ENCODE measurements around the gene TOMM5.

DNA sequence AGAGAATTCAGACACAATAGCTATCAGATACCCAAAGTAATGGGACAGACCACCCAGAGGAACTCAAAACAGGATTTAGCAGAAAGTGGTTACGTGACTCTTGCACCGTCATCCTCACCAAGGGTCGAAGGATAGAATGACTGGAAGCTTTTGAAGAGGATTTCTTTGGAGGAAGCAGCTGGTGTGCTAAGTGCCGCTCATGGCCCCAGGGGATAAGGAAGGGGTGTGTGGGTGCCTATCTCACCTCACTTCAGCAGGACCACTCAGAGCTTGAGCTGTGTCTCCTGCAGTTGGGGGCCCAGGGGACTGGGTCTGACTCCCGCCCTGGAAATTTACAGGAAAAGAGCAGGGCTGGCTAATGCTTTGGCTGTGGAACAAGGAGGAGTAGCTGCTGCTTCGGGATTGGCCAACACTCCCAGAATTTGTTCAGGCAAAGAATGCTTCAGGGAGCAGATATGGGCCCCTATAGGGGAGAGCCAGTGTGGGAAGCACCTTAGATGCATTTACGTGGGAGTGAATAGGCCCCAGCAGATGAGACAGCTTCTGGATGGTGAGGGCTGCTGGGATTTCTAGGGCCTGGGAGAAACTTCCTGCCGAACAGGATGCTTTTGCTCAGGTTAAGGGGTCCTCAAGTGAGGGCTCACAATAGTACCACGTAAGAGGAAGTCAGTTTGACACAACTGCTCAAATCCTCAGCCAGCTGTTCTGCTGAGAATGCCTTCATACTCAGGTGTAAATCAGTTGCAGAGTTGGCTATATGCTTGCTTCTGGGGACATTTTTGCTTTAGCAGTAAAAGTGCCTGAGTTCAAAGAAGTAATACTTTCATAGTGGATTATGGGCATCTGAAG is 29.1 kb upstream of the TOMM5 start:
- TF ChIP-seq POLR2AphosphoS5 (IDR thresholded peaks at IDR 0.05; ENCODE audit: low read depth, low read length) = no peak
- TF ChIP-seq POLR2A (IDR thresholded peaks at IDR 0.05; ENCODE audit: low read depth, low read length) = no peak
- TF ChIP-seq TAF1 (IDR thresholded peaks at IDR 0.05; ENCODE audit: low read depth, low read length) = no peak
- no peak for TF ChIP-seq POU2F2 (IDR thresholded peaks at IDR 0.05; ENCODE audit: low read depth, low read length)
- TF ChIP-seq SPI1 (IDR thresholded peaks at IDR 0.05; ENCODE audit: low read depth, low read length) = no peak
